ENCODE measurements around the gene ABCB8. TPM values are rescaled to one million over a fixed set of nuclear protein-coding genes. Genes with fewer than 3 reads are reported as not detected.

The ABCB8 gene
- total RNA-seq, 4 donors from 2014 or later: 29.5 to 42.3 (median 31.9) TPM

DNA sequence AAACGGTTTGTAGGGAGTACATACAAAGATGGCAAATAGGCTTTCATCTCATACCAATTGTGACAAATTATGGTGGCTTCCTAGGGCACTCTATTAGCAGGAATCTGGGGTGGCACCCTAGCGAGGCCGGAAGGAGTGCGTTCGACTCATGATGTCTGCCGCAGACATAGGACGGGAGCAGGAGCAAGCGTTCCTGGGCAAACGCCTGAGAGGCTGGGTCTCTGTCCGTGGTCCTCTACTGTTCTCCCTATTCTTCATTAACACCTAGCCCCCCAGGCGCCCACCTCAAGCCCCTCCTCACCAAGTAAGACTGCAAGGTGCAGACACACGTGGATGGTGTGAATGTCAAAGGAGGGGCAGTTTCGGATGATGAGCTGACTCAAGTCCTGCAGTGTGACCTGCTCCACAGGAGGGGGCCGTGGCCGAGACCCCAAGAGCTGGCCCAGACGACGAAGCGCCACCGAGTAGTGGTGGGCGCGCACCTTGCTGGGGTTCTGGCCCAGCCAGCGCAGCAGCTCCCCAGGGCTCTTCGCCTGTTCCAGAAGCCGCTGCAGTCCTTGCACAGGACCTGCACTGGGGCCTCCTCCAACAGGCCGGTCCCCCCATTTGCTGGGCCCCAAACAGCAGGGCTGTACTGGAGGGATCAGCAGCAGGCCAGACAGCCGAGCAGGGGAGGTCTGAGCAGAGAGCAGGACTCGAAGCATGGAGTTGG lies 51.1 kb downstream of the ABCB8 start:
- WGBS: 78% methylated on average over 23 of the region's 27 CpGs
- peak overlapping the region; percentile 75 for H3K4me3 ChIP-seq
- H3K27me3 ChIP-seq: no peaks in the 10 kb centered on the region
- no peaks in the 10 kb centered on the region for H3K9me3 ChIP-seq
- H3K4me1 ChIP-seq: peaks cover 67% of the 10 kb centered on the region
- peak in 1 of 2 donors; percentile 64 for DNase-seq (ENCODE audit: low spot score in 2 of 2)
- peaks cover 35% of the 10 kb centered on the region for H3K36me3 ChIP-seq
- TF ChIP-seq POLR2A (IDR thresholded peaks at IDR 0.05) (no peak), CTCF (IDR thresholded peaks at IDR 0.05) (no peak), POLR2AphosphoS5 (IDR thresholded peaks at IDR 0.05) (no peak), EP300 (IDR thresholded peaks at IDR 0.05) (no peak)
- H3K27ac ChIP-seq: no peak overlapping the region

GRCh38 chr7:151080067-151080521 lies 51.8 kb downstream of the ABCB8 start:
- peak overlapping the region; percentile 91 for H3K27ac ChIP-seq
- TF ChIP-seq POLR2AphosphoS5 (IDR thresholded peaks at IDR 0.05) (no peak), EP300 (IDR thresholded peaks at IDR 0.05) (no peak), CTCF (IDR thresholded peaks at IDR 0.05) (no peak), POLR2A (IDR thresholded peaks at IDR 0.05) (no peak)
- peak overlapping the region; percentile 75 for H3K4me3 ChIP-seq
- H3K9me3 ChIP-seq: no peaks in the 10 kb centered on the region
- WGBS: 2% methylated on average over 9 of the region's 31 CpGs
- peaks cover 27% of the 10 kb centered on the region for H3K36me3 ChIP-seq
- no peaks in the 10 kb centered on the region for H3K27me3 ChIP-seq
- peaks cover 69% of the 10 kb centered on the region for H3K4me1 ChIP-seq
- no peak for DNase-seq (ENCODE audit: low spot score in 2 of 2)

DNA sequence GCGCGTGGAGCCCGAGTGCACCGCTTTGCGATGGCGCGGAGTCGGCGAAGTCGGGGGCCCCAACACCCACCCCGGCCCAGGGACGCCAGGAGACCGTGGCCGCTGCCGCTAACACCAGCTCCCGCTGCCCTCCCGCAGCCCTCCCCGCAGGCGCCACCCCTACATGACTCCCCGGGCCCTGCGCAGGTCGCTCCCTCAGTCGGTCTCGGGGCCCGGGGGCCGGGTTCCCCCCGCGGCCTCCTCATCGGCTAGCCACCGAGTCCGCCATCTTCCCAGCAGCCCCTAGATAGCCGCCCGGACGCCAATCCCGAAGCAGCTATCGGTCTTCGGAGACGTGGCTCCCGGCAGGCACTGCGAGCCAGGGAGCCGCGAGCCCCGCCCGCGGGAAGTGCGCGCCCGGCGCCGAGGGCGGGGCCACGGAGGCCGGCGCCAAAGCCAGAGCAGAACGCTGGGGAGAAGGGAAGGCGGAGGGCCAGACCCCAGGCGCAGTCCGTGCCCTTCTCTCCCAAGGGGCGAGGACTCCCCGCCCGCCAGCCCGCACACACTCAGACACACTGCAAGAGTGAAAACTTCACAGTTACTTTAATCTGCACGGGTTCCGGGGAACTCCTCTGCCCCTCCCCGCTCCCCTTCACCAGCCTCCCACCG lies 52.4 kb downstream of the ABCB8 start, which contains the start of gene FASTK:
Gene FASTK, minus strand, starts transcription at position 288 of the 648 bp plus-strand sequence. Its CDS starts 43 bp downstream, at position 245.
- WGBS: no CpG with 5 or more reads among the region's 66 CpGs
- H3K9me3 ChIP-seq: no peaks in the 10 kb centered on the region
- peak; percentile 92 to 93 for DNase-seq (ENCODE audit: low spot score in 2 of 2)
- TF ChIP-seq POLR2AphosphoS5 (IDR thresholded peaks at IDR 0.05): no peak
- TF ChIP-seq CTCF (IDR thresholded peaks at IDR 0.05): no peak
- peak in 1 of 2 donors; percentile 53 for TF ChIP-seq POLR2A (IDR thresholded peaks at IDR 0.05)
- TF ChIP-seq EP300 (IDR thresholded peaks at IDR 0.05): no peak
- H3K27me3 ChIP-seq: no peaks in the 10 kb centered on the region
- H3K4me3 ChIP-seq: peak within 1 kb of the TSS; percentile 75
- peaks cover 22% of the 10 kb centered on the region for H3K36me3 ChIP-seq
- peaks cover 74% of the 10 kb centered on the region for H3K4me1 ChIP-seq
- peak within 1 kb of the TSS; percentile 91 for H3K27ac ChIP-seq

DNA sequence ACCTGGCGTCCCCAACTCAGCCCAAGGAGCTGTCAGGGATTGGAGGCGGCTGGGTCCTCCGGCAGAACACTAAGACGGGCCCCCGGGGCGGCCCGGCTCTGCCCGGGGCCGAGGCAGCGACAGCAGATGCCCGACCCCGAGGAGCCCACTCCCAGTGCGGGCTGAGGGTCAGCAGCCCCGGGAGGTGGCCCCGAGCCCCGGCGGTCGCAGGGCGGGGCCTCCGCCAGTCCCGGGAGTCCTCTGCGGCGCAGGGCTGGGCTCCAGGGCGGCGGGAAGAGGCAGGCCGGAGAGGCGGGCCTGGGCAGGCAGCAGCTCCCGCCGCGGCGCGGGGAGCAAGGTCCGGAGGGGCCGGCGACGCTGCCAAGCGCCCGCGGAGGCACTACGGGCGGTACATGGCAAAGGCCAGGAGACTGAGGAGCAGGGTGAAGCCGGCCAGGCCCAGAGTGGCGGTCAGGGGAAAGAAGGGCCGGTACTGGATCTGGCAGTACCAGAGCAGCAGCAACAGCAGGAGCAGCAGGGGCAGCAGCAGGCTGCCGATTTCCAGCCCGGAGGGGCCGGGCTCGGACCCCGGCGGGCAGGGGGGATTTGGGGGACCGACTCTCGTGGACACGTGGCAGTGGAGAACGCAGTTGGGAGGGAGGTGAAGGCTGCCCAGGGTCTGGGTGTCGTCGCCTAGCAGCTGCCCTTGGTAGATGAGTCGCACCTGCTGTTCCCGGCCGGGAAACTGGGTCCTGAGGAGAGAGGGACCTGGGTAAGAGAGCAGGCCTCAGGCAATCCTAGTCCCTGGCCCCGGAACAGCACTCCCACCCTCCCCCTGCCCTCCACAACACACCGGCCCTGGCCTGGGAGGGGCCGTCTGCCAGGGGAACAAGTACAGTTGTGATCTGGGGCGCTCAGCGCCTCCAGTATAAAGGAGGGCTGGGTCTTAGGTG lies 53.2 kb downstream of the ABCB8 start:
- DNase-seq (ENCODE audit: low spot score in 2 of 2): peak in 1 of 2 donors; percentile 74
- TF ChIP-seq CTCF (IDR thresholded peaks at IDR 0.05) (no peak), EP300 (IDR thresholded peaks at IDR 0.05) (no peak), POLR2A (IDR thresholded peaks at IDR 0.05) (no peak), POLR2AphosphoS5 (IDR thresholded peaks at IDR 0.05) (no peak)
- Histone ChIP-seq H3K9me3 (no peaks in the 10 kb centered on the region), H3K36me3 (peaks cover 14% of the 10 kb centered on the region), H3K4me3 (peak overlapping the region; percentile 75), H3K4me1 (peaks cover 78% of the 10 kb centered on the region), H3K27ac (peak overlapping the region; percentile 91), H3K27me3 (no peaks in the 10 kb centered on the region)
- 23% methylated on average over 43 of the region's 64 CpGs for WGBS
